GM12878 (cell line): ENCODE results near the gene LIM2. TPM values are rescaled to one million over a fixed set of nuclear protein-coding genes. Genes with fewer than 3 reads are reported as not detected.

Experiments used
- ATF7 ChIP-seq: fragments of 450-650 bp; IDR thresholded peaks from 2 replicates; pipeline ENCODE4 v1.6.1; 2016; ENCODE audit warnings: low read depth, mild to moderate bottlenecking
- CREB1 ChIP-seq: IDR thresholded peaks from 2 replicates; pipeline ENCODE4 v1.6.1; 2012; ENCODE audit warnings: low read depth, mild to moderate bottlenecking, inconsistent platforms
- FOXM1 ChIP-seq: IDR thresholded peaks from 2 replicates; pipeline ENCODE4 v1.6.1; 2012; ENCODE audit warnings: low read depth, mild to moderate bottlenecking, inconsistent platforms, low read length, moderate library complexity
- JUND ChIP-seq: IDR thresholded peaks from 2 replicates; pipeline ENCODE4 v1.6.1; 2012; ENCODE audit warnings: low read depth, mild to moderate bottlenecking, low read length, improper control_type of control experiment, moderate library complexity
- MEF2A ChIP-seq: IDR thresholded peaks from 2 replicates; pipeline ENCODE4 v1.6.1; 2011; ENCODE audit warnings: low read depth, mild to moderate bottlenecking, low read length, moderate library complexity; ENCODE audit not compliant: insufficient read depth
- MEF2B ChIP-seq: fragments of 450-650 bp; IDR thresholded peaks from 2 replicates; pipeline ENCODE4 v1.6.1; 2018; ENCODE audit warnings: mild to moderate bottlenecking, moderate library complexity; ENCODE audit not compliant: partially characterized antibody, poor library complexity, severe bottlenecking
- MTA3 ChIP-seq: IDR thresholded peaks from 2 replicates; pipeline ENCODE4 v1.6.1; 2012; ENCODE audit warnings: low read length, inconsistent platforms, borderline replicate concordance
- MYC ChIP-seq: IDR thresholded peaks from 2 replicates; pipeline ENCODE4 v1.6.1; 2011; ENCODE audit warnings: mild to moderate bottlenecking, low read length, moderate library complexity, inconsistent platforms; ENCODE audit not compliant: insufficient read depth, insufficient replicate concordance, insufficient read length, severe bottlenecking
- NFYA ChIP-seq: IDR thresholded peaks from 2 replicates; pipeline ENCODE4 v1.6.1; 2011; ENCODE audit warnings: low read depth, mild to moderate bottlenecking, low read length, improper control_type of control experiment, borderline replicate concordance
- NRF1 ChIP-seq: conservative IDR thresholded peaks from 2 replicates; pipeline ENCODE4 v1.6.1; 2011; ENCODE audit warnings: mild to moderate bottlenecking, low read depth, low read length, improper control_type of control experiment
- PBX3 ChIP-seq: IDR thresholded peaks from 2 replicates; pipeline ENCODE4 v1.6.1; 2011; ENCODE audit warnings: mild to moderate bottlenecking, low read depth, low read length, moderate library complexity; ENCODE audit not compliant: insufficient replicate concordance
- RUNX3 ChIP-seq: IDR thresholded peaks from 2 replicates; pipeline ENCODE4 v1.6.1; 2012; ENCODE audit warnings: low read length, inconsistent platforms
- SIN3A ChIP-seq: IDR thresholded peaks from 2 replicates; pipeline ENCODE4 v1.6.1; 2012; ENCODE audit warnings: low read depth, low read length, improper control_type of control experiment
- SREBF2 ChIP-seq: IDR thresholded peaks from 2 replicates; pipeline ENCODE4 v1.6.1; 2012; ENCODE audit warnings: mild to moderate bottlenecking, low read length
- TCF7 ChIP-seq: IDR thresholded peaks from 2 replicates; pipeline ENCODE4 v1.6.1; 2014; ENCODE audit warnings: antibody characterized with exemption, borderline replicate concordance
- ZNF217 ChIP-seq: fragments of 450-650 bp; IDR thresholded peaks from 2 replicates; pipeline ENCODE4 v1.6.1; 2017; ENCODE audit warnings: antibody characterized with exemption, mild to moderate bottlenecking
- ZSCAN29 ChIP-seq: fragments of 450-650 bp; IDR thresholded peaks from 2 replicates; pipeline ENCODE4 v1.6.1; 2017; ENCODE audit warnings: mild to moderate bottlenecking, moderate library complexity
- polyA plus RNA-seq, 11 experiments: library from polyadenylated mRNA; depleted of rRNA in 4 of 11; unstranded in 6 of 11; stranded (reverse) in 5 of 11; fragments of >200 nt; fragmentation: Nextera tagmentation in 4 of 11; fragmentation: Illumina TruSeq in 1 of 11; extraction: Ambion mirVana in 4 of 11; extraction: Trizol in 1 of 11; gene quantifications; 1 replicate in 1 of 11; 2 replicates in 10 of 11; pipeline versions ENCODE4 v1.2.1 to v1.2.3, GENCODE V29; 2011 to 2016; ENCODE audit warnings: inconsistent platforms in 2 of 11, missing spikeins in 2 of 11, low read depth in 1 of 11
- total RNA-seq, 4 experiments: library from RNA; depleted of rRNA in 3 of 4; stranded (reverse); fragments of >200 nt in 3 of 4; fragmentation: Illumina TruSeq in 1 of 4; extraction: Trizol in 1 of 4; gene quantifications; 2 replicates each; pipeline versions ENCODE4 v1.2.1 to v1.2.3, GENCODE V29; 2013 to 2021

Gene LIM2
- total and polyA plus RNA-seq, 10 of the 15 experiments (the other 5 are each of a cell fraction or from before 2014, with no cell fraction given) = not detected

GRCh38 chr19:51394050-51394836, 6.5 kb upstream of the LIM2 start (continued):
- no peak for TF ChIP-seq ZSCAN29
- TF ChIP-seq TCF7 = no peak
- peak; percentile 55 for TF ChIP-seq NRF1
- no peak for TF ChIP-seq MYC
- TF ChIP-seq FOXM1 = peak; percentile 62; the same call in 1 of the 2 replicates
- TF ChIP-seq MEF2B = peak; percentile 68
- TF ChIP-seq CREB1 = peak; percentile 75
- TF ChIP-seq NFYA = 0 out of 2 replicates have a peak, but pooled peaks have one; percentile 39
- TF ChIP-seq SIN3A = peak; percentile 98
- TF ChIP-seq MTA3 = no peak
- TF ChIP-seq RUNX3 = peak; percentile 87
- peak; percentile 80 for TF ChIP-seq ATF7
- TF ChIP-seq MEF2A = peak; percentile 48; the same call in 1 of the 2 replicates
- no peak for TF ChIP-seq JUND
- TF ChIP-seq PBX3 = peak; percentile 93
- no peak for TF ChIP-seq ZNF217
- 0 out of 2 replicates have a peak, but pooled peaks have one; percentile 17 for TF ChIP-seq SREBF2
